Spleen (tissue), 11 donors: Measurements from ENCODE around the gene GFAP. TPM values are rescaled to one million over a fixed set of nuclear protein-coding genes. Genes with fewer than 3 reads are reported as not detected.

Source experiments
- DNase-seq: peaks from one replicate; pipeline ENCODE4 v3.0.0-alpha.2; 2020
- H3K27ac ChIP-seq, 8 donors: fragments of 200-600 bp; sonication (generic) in 7 of 8; 1 replicate in 4 of 8; 2 replicates in 4 of 8; pipeline versions ENCODE4 v1.5.0 to v1.8.0; 2016 to 2021; ENCODE audit warnings: inconsistent platforms in 4 of 8, mild to moderate bottlenecking in 4 of 8, moderate library complexity in 1 of 8
- H3K27me3 ChIP-seq, 7 donors: fragments of 200-600 bp; sonication (generic) in 6 of 7; replicated peaks in 1 of 7; 1 replicate in 4 of 7; 2 replicates in 3 of 7; pipeline versions ENCODE4 v1.5.0 to v1.8.0; 2016 to 2021; ENCODE audit warnings: inconsistent platforms in 3 of 7, mild to moderate bottlenecking in 1 of 7
- H3K36me3 ChIP-seq, 6 donors: fragments of 200-600 bp; sonication (generic) in 5 of 6; 1 replicate in 4 of 6; 2 replicates in 2 of 6; pipeline versions ENCODE4 v1.5.0 to v1.8.0; 2016 to 2021; ENCODE audit warnings: inconsistent platforms in 2 of 6
- H3K4me1 ChIP-seq, 6 donors: fragments of 200-600 bp; sonication (generic) in 5 of 6; 1 replicate in 3 of 6; 2 replicates in 3 of 6; pipeline versions ENCODE4 v1.5.0 to v1.8.0; 2016 to 2021; ENCODE audit warnings: inconsistent platforms in 3 of 6
- H3K4me3 ChIP-seq, 8 donors: fragments of 200-600 bp; sonication (generic) in 7 of 8; 1 replicate in 4 of 8; 2 replicates in 4 of 8; pipeline versions ENCODE4 v1.5.0 to v1.8.0; 2016 to 2021; ENCODE audit warnings: inconsistent platforms in 4 of 8, mild to moderate bottlenecking in 4 of 8, moderate library complexity in 2 of 8
- H3K9me3 ChIP-seq, 8 donors: fragments of 200-600 bp; sonication (generic) in 7 of 8; 1 replicate in 4 of 8; 2 replicates in 4 of 8; pipeline versions ENCODE4 v1.5.0 to v1.8.0; 2016 to 2021; ENCODE audit warnings: inconsistent platforms in 4 of 8
- CTCF ChIP-seq, 11 experiments: fragments of 200-600 bp in 7 of 11; fragments of 450-650 bp in 4 of 11; sonication (generic) in 4 of 11; IDR thresholded peaks in 8 of 11; conservative IDR thresholded peaks in 3 of 11; 1 replicate in 7 of 11; 2 replicates in 4 of 11; pipeline versions ENCODE4 v1.4.0 to v1.8.0; 2016 to 2021; ENCODE audit warnings: antibody characterized with exemption in 11 of 11, inconsistent platforms in 4 of 11, mild to moderate bottlenecking in 1 of 11
- POLR2A ChIP-seq, 3 donors: fragments of 450-650 bp; IDR thresholded peaks; one replicate each; pipeline ENCODE4 v1.5.1; 2017; ENCODE audit warnings: antibody characterized with exemption in 3 of 3, mild to moderate bottlenecking in 1 of 3
- POLR2AphosphoS5 ChIP-seq, 3 donors: sonication (generic); formaldehyde crosslinking; IDR thresholded peaks; one replicate each; pipeline ENCODE4 v1.5.1; 2017; ENCODE audit warnings: antibody characterized with exemption in 3 of 3
- WGBS, 5 donors: extraction: QIAGEN DNeasy Blood & Tissue Kit in 3 of 5; methylation state at CpG; one replicate each; pipeline versions ENCODE4 v1.1.5 to v1.1.7; 2013 to 2018; 5-methylcytosine and 5-hydroxymethylcytosine counted together
- intact Hi-C: fragments of 100-400 bp; cut with DNase I; formaldehyde crosslinking; loops from one replicate; pipeline ENCODE4 v1.15.0; 2023; ENCODE audit warnings: low total_unique reads
- polyA plus RNA-seq, 3 donors: library from polyadenylated mRNA; stranded (reverse); fragments of 200-250 nt; gene quantifications; one replicate each; pipeline ENCODE4 v1.2.1, GENCODE V29; 2013
- total RNA-seq, 7 donors: library from RNA; depleted of rRNA in 3 of 7; stranded (reverse); fragments of >200 nt in 3 of 7; fragmentation: NEBNext Ultra II Directional in 4 of 7; extraction: Animal tissue kit (Norgen Biotek cat#: 25700) in 4 of 7; gene quantifications; one replicate each; pipeline versions ENCODE4 v1.1.0 to v1.2.1, GENCODE V29; 2016 to 2021
- donor health status: healthy with polysubstance abuse.
- donor health status: DM: no; HTN: no; CAD: no; lungs with moderate emphysema.
- donor health status: DM: no; HTN: no; CAD: no.
- donor health status: Bipolar disorder and iron deficiency.
- donor health status: healthy.
- donor health status: DM: no; HTN: no; CAD: no.
- donor health status: DM: yes; HTN: yes; CAD: no.

GFAP gene
- total and polyA plus RNA-seq, 10 donors, result 0.32 to 1.7 (median 0.54) TPM; not detected in 5

- intact Hi-C loops, result no loop called here
- H3K4me1 ChIP-seq, result peaks cover 0 to 39% (median 13%) of the 10 kb centered on the region in 6 donors
- no peak overlapping the region for H3K27ac ChIP-seq
- no peak for TF ChIP-seq POLR2AphosphoS5 (IDR thresholded peaks at IDR 0.05)
- TF ChIP-seq POLR2A (IDR thresholded peaks at IDR 0.05), result no peak
- no peak for TF ChIP-seq CTCF (IDR thresholded peaks at IDR 0.05 in 8 of 11, conservative IDR thresholded peaks at IDR 0.05 in 3 of 11)
- no peaks in the 10 kb centered on the region for H3K36me3 ChIP-seq
- WGBS, 5 donors, result 84 to 94% (median 91%) methylated on average over 6 of the region's 6 CpGs
- no peak overlapping the region for H3K4me3 ChIP-seq
- peaks cover 0 to 53% (median under 1%) of the 10 kb centered on the region in 7 donors for H3K27me3 ChIP-seq
- H3K9me3 ChIP-seq, result no peaks in the 10 kb centered on the region
- no peak for DNase-seq
Measured at GRCh38 chr17:44917456-44917855, 2.2 kb upstream of the GFAP start.

DNA sequence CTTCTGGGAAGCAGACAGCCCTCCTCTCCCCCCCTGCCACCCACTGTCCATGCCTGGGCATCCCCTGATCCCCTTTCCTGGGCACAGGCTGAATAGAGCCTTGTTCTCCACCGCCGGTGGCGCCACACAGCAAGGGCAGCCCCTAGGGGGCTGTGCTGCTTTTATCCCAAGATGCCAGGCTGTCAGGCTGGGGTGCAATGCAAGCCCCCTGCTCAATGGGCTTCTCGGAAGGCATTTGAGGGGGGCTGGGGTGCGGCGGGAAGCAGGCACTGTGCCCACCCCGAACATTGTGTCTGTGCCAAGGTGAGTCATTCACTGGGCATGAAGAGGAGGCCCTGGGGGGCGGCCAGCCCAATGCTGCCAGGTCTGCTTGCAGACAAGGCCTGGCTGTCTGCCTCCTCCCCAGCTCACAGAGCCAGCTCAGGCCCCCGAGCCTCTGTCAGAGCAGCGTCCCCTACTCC, 1.5 kb upstream of the GFAP start:
- H3K27me3 ChIP-seq, result peaks cover 0 to 53% (median 4%) of the 10 kb centered on the region in 7 donors
- TF ChIP-seq POLR2AphosphoS5 (IDR thresholded peaks at IDR 0.05), result peak in 1 of 3 donors; percentile 41
- TF ChIP-seq POLR2A (IDR thresholded peaks at IDR 0.05), result no peak
- peak; percentile 70 for DNase-seq
- H3K4me1 ChIP-seq, result peaks cover 0 to 46% (median 14%) of the 10 kb centered on the region in 6 donors
- H3K4me3 ChIP-seq, result no peak overlapping the region
- no peaks in the 10 kb centered on the region for H3K36me3 ChIP-seq
- peak overlapping the region in 6 of 8 donors; percentile 22 to 68 (median 52) for H3K27ac ChIP-seq
- no peaks in the 10 kb centered on the region for H3K9me3 ChIP-seq
- 73 to 81% (median 77%) methylated on average over 7 to 10 of the region's 10 CpGs for WGBS, 5 donors
- intact Hi-C loops, result no loop called here

DNA sequence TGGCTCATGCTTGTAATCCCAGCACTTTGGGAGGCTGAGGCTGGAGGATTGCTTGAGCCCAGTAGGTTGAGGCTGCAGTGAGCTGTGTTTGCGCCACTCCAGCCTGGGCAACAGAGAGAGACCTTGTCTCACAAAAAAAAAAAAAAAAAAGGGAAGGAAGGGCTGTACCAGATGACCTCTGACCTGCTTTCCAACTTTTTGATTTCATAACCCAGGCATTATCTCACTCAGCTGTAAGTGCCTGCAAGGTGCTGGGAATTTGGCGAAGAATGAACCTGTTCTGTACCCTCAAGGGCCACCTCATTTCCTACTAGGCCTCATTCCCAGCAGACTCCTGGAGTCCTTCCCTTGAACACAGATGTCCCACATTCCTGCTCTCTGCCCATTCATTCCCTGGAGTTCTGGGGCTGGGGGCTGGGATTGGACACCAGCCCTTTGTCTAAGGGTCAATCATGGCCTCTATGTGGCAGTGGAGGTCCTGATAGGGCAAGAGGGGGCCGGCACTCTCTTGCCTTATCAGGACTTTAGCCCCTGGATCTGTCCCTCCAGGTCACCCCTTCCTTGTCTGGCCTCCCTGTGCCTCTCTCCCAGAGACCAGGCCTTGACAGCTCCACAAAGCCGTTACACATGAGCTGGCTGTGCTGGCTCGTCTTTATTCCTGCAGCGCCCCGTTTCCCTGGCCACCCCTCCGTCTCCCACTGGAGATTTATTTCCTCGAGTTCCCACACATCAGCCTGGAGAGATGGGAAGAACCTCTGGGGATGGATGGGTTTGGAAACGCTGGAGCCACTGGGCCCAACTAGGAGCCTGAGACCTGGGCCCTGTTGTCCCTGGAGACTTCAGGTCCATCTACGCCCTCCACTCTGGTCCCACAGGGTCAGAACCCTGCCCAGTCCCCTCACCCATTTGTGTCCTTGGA, 821 bp upstream of the GFAP start:
- Histone ChIP-seq H3K27ac (peak overlapping the region in 5 of 8 donors; percentile 43 to 68 (median 54)), H3K4me1 (peaks cover 0 to 52% (median 21%) of the 10 kb centered on the region in 6 donors), H3K4me3 (no peak overlapping the region), H3K27me3 (peaks cover 0 to 53% (median 10%) of the 10 kb centered on the region in 7 donors), H3K9me3 (no peaks in the 10 kb centered on the region), H3K36me3 (no peaks in the 10 kb centered on the region)
- no peak for TF ChIP-seq CTCF (IDR thresholded peaks at IDR 0.05 in 8 of 11, conservative IDR thresholded peaks at IDR 0.05 in 3 of 11)
- no peak for TF ChIP-seq POLR2A (IDR thresholded peaks at IDR 0.05)
- TF ChIP-seq POLR2AphosphoS5 (IDR thresholded peaks at IDR 0.05), result no peak
- DNase-seq, result peak; percentile 38
- intact Hi-C loops, result no loop called here
- whole genome bisulfite sequencing, 5 donors, result 70 to 83% (median 77%) methylated on average over 11 of the region's 11 CpGs

DNA sequence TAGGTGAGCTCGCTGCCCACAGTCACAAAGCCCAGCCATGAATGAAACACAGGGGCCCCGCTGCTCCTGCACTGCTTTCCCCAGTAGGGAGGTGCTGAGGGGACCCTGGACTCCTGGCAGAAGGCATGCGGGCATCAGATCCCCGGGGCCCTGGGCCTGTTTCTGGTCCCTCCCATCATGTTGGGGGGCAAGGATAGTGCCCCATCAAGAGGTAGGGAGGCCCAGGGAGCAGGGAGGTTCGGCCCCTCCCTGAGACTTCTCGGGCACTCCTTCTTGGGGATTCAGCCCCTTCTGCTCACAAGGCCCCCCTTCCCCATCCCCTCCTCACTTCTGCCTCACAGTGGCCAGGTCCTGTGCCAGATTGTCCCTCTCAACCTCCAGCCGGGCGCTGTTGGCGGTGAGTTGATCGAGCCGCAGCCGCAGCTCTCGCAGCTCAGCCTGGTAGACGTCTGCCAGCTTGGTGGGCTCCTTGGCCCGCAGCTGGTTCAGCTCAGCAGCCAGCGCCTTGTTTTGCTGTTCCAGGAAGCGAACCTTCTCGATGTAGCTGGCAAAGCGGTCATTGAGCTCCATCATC, 515 bp downstream of the GFAP start:
- H3K4me3 ChIP-seq, result no peak overlapping the region
- no peak for TF ChIP-seq CTCF (IDR thresholded peaks at IDR 0.05 in 8 of 11, conservative IDR thresholded peaks at IDR 0.05 in 3 of 11)
- no peak for TF ChIP-seq POLR2A (IDR thresholded peaks at IDR 0.05)
- no peak for TF ChIP-seq POLR2AphosphoS5 (IDR thresholded peaks at IDR 0.05)
- no peaks in the 10 kb centered on the region for H3K9me3 ChIP-seq
- H3K27ac ChIP-seq, result no peak overlapping the region
- H3K27me3 ChIP-seq, result peaks cover 0 to 57% (median 10%) of the 10 kb centered on the region in 7 donors
- WGBS, 5 donors, result 86 to 94% (median 88%) methylated on average over 13 to 19 of the region's 19 CpGs
- H3K4me1 ChIP-seq, result peaks cover 0 to 47% (median 22%) of the 10 kb centered on the region in 6 donors
- intact Hi-C loops, result no loop called here
- peak; percentile 51 for DNase-seq
- no peaks in the 10 kb centered on the region for H3K36me3 ChIP-seq
